Esophagus squamous epithelium (tissue), 4 donors: ENCODE measurements around the gene HTR2B.

Experiments used
- CTCF ChIP-seq, 6 experiments: fragments of 450-650 bp in 4 of 6; fragments of 200-600 bp in 2 of 6; sonication (generic) in 2 of 6; IDR thresholded peaks; one replicate each; pipeline ENCODE4 v1.5.1; 2016 to 2019; ENCODE audit warnings: antibody characterized with exemption in 6 of 6, mild to moderate bottlenecking in 4 of 6, moderate library complexity in 4 of 6
- POLR2A ChIP-seq, 4 donors: fragments of 450-650 bp; IDR thresholded peaks; one replicate each; pipeline ENCODE4 v1.6.1; 2017; ENCODE audit warnings: antibody characterized with exemption in 4 of 4, mild to moderate bottlenecking in 4 of 4, moderate library complexity in 3 of 4

GRCh38 chr2:231113489-231113888 lies 11.4 kb downstream of the HTR2B start:
- TF ChIP-seq CTCF (IDR thresholded peaks at IDR 0.05) (no peak), POLR2A (IDR thresholded peaks at IDR 0.05) (no peak)
